ENCODE data around the gene PLEKHG4B.

GRCh38 chr5:119486-120097, 27.6 kb downstream of the PLEKHG4B start:
- no peak for TF ChIP-seq CTCF (IDR thresholded peaks at IDR 0.05 in 8 of 11, conservative IDR thresholded peaks at IDR 0.05 in 3 of 11)
- TF ChIP-seq POLR2AphosphoS5 (IDR thresholded peaks at IDR 0.05), result no peak

Measured in spleen (tissue), 7 donors.